Mesodermal cell (in vitro differentiated cells): ENCODE measurements around the gene GRID1.
A peak's percentile ranks its signal among the peaks of the same experiment; 100 is the strongest.

Source experiments
- H3K27ac ChIP-seq: 2 replicates; pipeline ENCODE4 v1.7.0; 2013; ENCODE audit warnings: mild to moderate bottlenecking, low read depth, low read length, moderate library complexity; ENCODE audit not compliant: severe bottlenecking
- H3K36me3 ChIP-seq: 2 replicates; pipeline ENCODE4 v1.7.1; 2013; ENCODE audit warnings: mild to moderate bottlenecking, low read length, moderate library complexity; ENCODE audit not compliant: control insufficient read depth, insufficient read depth
- H3K4me1 ChIP-seq: one replicate; pipeline ENCODE4 v1.7.1; 2013; ENCODE audit warnings: mild to moderate bottlenecking, low read length; ENCODE audit not compliant: insufficient read depth, control insufficient read depth, poor library complexity, severe bottlenecking
- H3K4me3 ChIP-seq: 2 replicates; pipeline ENCODE4 v1.7.0; 2013; ENCODE audit warnings: low read length, control low read depth, mild to moderate bottlenecking; ENCODE audit not compliant: insufficient read depth, poor library complexity, severe bottlenecking; ENCODE audit errors: extremely low read depth
- H3K9me3 ChIP-seq: 2 replicates; pipeline ENCODE4 v1.7.1; 2013; ENCODE audit warnings: mild to moderate bottlenecking, low read length, moderate library complexity; ENCODE audit not compliant: control insufficient read depth
- WGBS, 2 experiments: methylation state at CpG; one replicate each; pipeline ENCODE4 v1.1.5; 2013; ENCODE audit warnings: missing lambda C conversion rate in 2 of 2; ENCODE audit not compliant: insufficient coverage in 2 of 2; 5-methylcytosine and 5-hydroxymethylcytosine counted together

GRID1 gene

DNA sequence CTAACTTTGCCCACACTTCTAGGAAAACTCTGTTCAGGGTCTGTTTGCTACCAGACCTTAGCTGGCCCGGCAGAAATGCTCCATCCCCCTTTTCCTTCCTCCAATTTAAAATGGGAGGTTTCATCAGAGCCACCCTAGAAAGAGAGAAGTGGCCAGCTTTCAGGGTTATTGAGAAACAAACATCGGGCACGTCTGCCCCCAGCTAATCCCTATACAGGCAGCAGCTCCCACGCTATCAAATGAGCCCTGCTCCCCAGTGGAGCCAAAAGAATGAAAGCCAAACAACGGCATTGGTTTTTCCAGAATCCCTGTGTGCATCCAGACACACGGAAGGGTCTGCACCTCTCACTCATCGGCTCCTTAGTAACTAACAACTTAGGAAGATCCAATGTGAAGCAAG lies 132.5 kb downstream of the GRID1 start:
- no peak overlapping the region for H3K4me3 ChIP-seq
- H3K9me3 ChIP-seq, result peaks cover 7% of the 10 kb centered on the region
- H3K27ac ChIP-seq, result peak overlapping the region; percentile 16
- peaks cover 22% of the 10 kb centered on the region for H3K4me1 ChIP-seq
- WGBS, 2 experiments, result 29 to 50% methylated on average over 3 to 6 of the region's 7 CpGs
- H3K36me3 ChIP-seq, result no peaks in the 10 kb centered on the region

DNA sequence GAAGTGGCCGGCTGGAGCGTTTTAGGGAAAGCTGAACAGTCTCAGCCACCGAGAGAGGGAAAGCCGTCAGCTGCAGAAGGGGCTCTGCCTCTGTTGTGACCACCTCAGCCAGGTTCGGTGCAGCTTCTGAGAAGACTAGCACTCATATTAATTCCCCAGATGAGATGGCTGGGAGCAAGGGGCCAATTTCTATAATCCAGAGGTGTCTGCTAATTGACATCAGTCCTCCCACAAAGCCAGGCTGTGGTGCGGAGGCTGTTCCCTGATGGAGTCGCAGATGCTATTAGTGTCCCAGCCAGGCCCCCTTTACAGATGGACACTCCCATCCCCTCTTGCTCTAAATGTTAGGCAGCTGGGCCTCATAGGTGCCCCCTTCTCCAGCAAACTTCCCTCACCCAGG lies 133.5 kb downstream of the GRID1 start:
- Histone ChIP-seq H3K4me3 (no peak overlapping the region), H3K27ac (no peak overlapping the region), H3K9me3 (peaks cover 6% of the 10 kb centered on the region), H3K36me3 (no peaks in the 10 kb centered on the region), H3K4me1 (peaks cover 22% of the 10 kb centered on the region)
- 38 to 65% methylated on average over 5 to 6 of the region's 7 CpGs for WGBS, 2 experiments

DNA sequence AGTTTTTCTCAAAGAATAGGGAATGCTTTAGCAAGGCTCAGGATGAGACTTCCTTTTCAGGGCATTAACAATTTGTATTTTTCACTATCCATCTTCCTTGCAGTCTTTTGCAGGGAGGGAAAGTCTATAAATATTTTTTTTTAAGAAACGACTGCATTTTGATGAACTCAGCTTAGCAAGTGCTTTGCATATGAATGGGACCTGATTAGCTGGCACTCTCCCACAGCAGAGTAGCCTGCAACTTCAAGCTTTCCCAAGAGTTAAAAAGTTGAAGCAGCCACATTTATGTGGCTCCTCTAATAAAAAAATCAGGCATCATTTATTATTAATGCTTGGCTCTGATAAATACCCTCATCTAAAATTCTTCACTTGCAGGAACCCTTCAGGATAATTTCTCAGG lies 134.0 kb downstream of the GRID1 start:
- peaks cover under 1% of the 10 kb centered on the region for H3K9me3 ChIP-seq
- no peak overlapping the region for H3K27ac ChIP-seq
- WGBS, 2 experiments, result 17% methylated on average over 1 of the region's 1 CpG; no CpG with 5 or more reads in 1 of the 2 experiments
- H3K36me3 ChIP-seq, result no peaks in the 10 kb centered on the region
- H3K4me3 ChIP-seq, result no peak overlapping the region
- peaks cover 22% of the 10 kb centered on the region for H3K4me1 ChIP-seq

DNA sequence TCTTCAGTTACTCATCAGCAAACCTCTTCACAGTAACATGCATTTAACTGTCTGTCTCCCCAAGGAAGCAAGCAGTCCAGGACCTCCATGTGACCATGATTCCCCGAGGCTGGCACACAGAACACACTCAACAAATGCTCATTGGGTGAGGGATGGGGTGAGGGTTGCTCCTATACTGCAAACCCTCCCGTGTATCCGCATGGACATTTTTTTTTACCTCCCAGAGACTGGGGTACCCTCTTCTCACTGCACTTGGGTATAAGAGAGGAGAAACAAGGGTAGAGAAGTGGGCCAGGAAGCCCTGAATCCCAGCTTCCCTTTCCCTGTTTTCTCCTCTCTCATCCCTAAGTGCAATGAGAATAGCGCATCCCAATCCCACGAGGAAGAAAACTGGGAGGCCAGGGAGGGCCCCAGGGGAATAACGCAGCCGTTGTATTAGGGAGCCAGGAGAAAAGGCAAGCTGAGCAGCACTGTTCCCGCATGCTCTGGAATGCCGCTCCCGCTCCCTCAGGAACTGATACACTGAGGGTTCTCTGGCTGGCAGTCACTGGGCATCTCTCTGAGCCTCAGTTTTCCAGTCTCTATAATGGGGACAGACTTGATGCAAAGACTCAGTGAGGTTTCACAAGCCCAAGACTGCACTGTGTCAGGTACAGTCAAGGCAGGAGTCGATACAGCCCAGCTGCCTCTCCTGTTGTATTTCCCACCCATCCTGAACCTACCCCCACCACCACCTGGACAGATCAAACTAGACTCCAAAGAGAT lies 134.6 kb downstream of the GRID1 start:
- H3K27ac ChIP-seq, result no peak overlapping the region
- peaks cover 22% of the 10 kb centered on the region for H3K4me1 ChIP-seq
- H3K36me3 ChIP-seq, result no peaks in the 10 kb centered on the region
- no peaks in the 10 kb centered on the region for H3K9me3 ChIP-seq
- 66 to 83% methylated on average over 6 of the region's 11 CpGs for WGBS, 2 experiments
- H3K4me3 ChIP-seq, result no peak overlapping the region

DNA sequence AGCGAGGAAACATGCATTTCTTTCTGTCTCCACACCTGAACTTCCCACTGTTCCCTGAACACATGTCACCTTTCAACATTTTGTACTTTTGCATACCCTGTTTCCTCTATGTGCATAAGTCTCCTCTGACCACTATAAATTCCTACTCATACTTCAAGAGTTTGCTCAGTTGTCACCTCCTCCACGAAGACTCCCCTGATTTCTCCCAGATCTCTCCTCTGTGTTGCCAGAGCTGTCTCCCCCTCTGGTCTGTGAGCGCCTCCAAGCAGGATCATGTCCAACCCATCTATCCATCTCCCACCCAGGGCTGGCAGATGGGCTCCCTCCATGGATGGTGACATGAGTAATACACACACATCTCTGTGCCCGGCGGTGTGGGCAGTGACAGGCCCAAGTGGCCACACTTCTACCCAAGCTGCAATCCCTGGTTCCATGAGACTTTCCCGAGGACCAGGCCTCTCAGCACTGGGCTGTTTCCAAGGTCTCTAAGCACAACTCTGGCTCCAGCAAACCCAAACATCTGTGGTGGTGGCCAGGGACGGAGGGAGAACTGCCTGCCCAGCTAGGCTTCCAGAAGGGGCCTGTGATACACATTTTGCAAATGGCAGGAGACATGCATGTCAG lies 135.9 kb downstream of the GRID1 start:
- no peaks in the 10 kb centered on the region for H3K36me3 ChIP-seq
- H3K4me3 ChIP-seq, result no peak overlapping the region
- H3K4me1 ChIP-seq, result peaks cover 25% of the 10 kb centered on the region
- no peaks in the 10 kb centered on the region for H3K9me3 ChIP-seq
- H3K27ac ChIP-seq, result no peak overlapping the region
- WGBS, 2 experiments, result 86 to 93% methylated on average over 4 to 6 of the region's 7 CpGs

DNA sequence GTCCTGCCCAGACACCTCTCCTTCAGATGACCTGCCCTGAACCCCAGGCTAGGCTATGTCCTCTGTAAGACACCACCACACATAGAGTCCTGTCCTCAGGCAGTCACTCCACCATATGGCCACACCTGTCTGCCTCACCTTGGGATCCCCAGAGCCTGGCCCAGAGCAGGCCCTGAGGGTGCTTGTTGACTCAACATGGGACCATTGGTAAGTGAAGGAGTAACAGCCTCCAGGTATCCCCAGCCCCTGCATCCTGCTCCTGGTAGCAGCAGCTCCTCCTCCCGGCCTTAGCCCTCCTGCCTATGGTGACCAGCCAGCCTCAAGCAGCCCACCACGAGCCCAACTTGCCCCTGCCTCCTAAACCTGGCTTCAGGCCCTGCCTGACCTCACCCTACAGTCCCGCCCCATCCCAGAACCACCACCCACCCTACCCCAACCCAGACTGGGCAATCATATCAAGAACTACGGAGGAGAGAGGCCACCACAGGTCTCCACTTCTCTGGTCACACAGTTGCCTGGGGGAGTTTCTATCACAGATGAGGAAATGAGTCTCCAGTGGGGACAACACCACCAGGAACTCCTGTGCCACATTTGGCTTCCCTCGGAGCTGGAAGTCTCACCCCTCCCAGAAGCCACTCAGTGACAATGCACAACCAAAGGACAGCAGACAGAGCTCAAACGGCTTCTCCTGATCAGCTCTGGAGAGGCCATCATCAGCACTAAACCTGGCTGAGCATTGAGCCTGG lies 136.6 kb downstream of the GRID1 start:
- Histone ChIP-seq H3K36me3 (no peaks in the 10 kb centered on the region), H3K4me3 (no peak overlapping the region), H3K4me1 (peaks cover 29% of the 10 kb centered on the region), H3K9me3 (no peaks in the 10 kb centered on the region), H3K27ac (no peak overlapping the region)
- WGBS, 2 experiments, result 84 to 89% methylated on average over 4 to 5 of the region's 6 CpGs

DNA sequence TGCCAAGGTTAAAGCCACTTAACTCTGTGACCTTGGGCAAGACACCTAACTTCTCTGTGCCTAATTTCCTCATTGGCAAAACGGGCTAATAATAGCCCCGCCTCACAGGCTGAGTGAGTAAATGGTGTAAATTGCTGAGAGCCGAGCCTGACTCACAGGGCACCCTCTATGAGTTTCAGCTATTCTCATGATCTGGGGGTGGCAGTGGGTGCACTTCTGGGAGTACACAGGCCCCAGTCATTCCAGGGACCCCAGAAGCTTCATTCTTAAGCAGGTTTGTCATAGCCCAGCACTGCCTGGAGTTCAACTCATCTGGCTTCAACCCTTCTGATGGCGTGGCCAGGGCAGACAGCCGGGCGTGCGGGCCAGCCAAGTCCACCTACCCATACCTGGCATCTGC lies 137.2 kb downstream of the GRID1 start:
- no peak overlapping the region for H3K4me3 ChIP-seq
- no peak overlapping the region for H3K27ac ChIP-seq
- H3K36me3 ChIP-seq, result no peaks in the 10 kb centered on the region
- H3K9me3 ChIP-seq, result no peaks in the 10 kb centered on the region
- WGBS, 2 experiments, result 85 to 89% methylated on average over 7 of the region's 7 CpGs
- peaks cover 28% of the 10 kb centered on the region for H3K4me1 ChIP-seq

DNA sequence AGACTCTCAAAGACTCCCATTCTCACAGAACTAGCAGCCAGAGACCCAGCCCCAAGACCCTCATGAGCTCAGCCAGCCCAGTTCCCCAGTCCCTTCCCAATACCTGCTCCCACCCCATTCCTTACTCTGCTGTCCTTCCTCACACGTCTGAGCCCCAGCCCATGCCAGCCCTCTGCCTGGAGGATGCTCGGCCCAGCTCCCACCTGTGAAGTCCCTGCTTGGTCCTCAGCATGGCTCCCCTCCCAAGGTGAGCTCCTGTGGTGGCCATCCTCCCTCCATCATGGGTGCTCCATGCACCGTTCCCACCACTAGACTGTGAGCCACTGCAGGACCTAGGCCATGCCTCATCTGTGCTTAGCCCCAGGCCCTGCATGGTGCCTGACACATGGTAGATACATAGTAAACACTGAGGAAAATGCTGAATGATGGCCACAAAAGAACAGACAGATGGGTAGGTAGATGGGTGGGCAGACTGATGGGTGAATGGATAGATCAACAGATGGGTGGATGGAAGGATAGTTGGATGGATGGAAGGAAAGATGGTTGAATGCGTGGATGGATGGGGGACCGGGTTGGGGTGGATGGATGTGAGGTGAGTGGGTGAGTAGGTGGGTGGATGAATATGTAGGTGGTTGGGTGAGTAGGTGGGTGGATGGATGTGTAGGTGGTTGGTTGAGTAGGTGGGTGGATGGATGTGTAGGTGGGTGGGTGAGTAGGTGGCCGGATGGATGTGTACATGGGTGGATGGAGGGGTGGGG lies 138.9 kb downstream of the GRID1 start:
- Histone ChIP-seq H3K9me3 (no peaks in the 10 kb centered on the region), H3K36me3 (no peaks in the 10 kb centered on the region), H3K4me1 (peaks cover 20% of the 10 kb centered on the region), H3K27ac (no peak overlapping the region), H3K4me3 (no peak overlapping the region)
- WGBS, 2 experiments, result 81 to 100% methylated on average over 4 to 5 of the region's 6 CpGs

DNA sequence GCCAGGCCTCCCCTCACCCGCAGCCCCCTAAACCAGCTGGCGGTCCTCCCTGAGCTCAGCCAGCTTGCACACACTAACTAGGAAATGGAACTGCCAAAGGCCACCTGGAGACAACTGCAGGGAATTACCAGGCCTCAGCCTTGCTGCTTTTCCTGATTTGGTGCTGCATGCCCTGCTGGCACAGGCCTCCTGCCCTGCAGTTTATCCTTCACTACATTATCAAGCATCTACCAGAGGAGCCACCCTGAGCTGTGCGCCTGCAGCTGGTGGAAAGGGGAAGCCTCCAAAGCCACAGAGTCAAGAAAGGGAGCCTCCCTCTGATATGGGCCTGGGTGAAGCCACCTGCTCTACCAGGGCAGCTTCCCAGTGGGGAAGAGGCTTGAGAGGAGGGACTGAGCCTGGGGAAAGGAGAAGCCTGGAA lies 139.8 kb downstream of the GRID1 start:
- H3K9me3 ChIP-seq, result no peaks in the 10 kb centered on the region
- no peak overlapping the region for H3K27ac ChIP-seq
- H3K4me1 ChIP-seq, result peaks cover 19% of the 10 kb centered on the region
- 77 to 100% methylated on average over 1 to 2 of the region's 3 CpGs for WGBS, 2 experiments
- no peaks in the 10 kb centered on the region for H3K36me3 ChIP-seq
- H3K4me3 ChIP-seq, result no peak overlapping the region

DNA sequence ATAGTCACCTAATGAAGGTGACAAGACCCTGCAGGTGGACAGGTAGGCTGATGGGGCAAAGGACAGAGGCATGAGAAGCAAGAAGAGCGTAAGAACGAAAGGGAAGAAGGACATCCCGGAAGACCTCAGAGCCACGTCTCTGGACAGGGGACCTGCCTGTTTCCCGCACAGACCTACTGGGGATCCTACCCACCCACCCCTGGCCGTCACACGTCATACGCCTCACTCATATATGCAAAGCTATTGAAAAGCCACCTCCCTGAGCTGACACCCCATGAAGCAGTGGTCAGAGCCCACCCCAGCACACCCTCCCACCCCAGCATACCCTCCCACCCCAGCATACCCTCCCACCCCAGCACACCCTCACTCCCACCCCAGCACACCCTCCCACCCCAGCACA lies 140.6 kb downstream of the GRID1 start:
- H3K4me1 ChIP-seq, result peaks cover 21% of the 10 kb centered on the region
- 87 to 93% methylated on average over 3 to 8 of the region's 8 CpGs for WGBS, 2 experiments
- no peak overlapping the region for H3K4me3 ChIP-seq
- H3K9me3 ChIP-seq, result no peaks in the 10 kb centered on the region
- no peaks in the 10 kb centered on the region for H3K36me3 ChIP-seq
- H3K27ac ChIP-seq, result no peak overlapping the region
